Activated T-cell treated with anti-CD3 and anti-CD28 coated beads, Interleukin-2, amount 50 U/mL, for 24 hours (primary cell): ENCODE results near the gene ASB16.
A peak's percentile ranks its signal among the peaks of the same experiment; 100 is the strongest.
"Not testable (repeated sequence)": the region's sequence is repeated elsewhere in the genome, so short reads cannot be mapped to it uniquely, and the experiment has no call there.

Experiments used
- DNase-seq: peaks from one replicate; pipeline ENCODE4 v3.0.0-alpha.2; 2020
- H3K27ac Mint-ChIP-seq: 2 replicates; pipeline ENCODE4 v1.8.0; 2020; ENCODE audit warnings: mild to moderate bottlenecking, mixed read lengths
- H3K27me3 Mint-ChIP-seq: 2 replicates; pipeline ENCODE4 v1.8.0; 2020; ENCODE audit warnings: mixed read lengths
- H3K36me3 Mint-ChIP-seq: 2 replicates; pipeline ENCODE4 v1.8.0; 2020; ENCODE audit warnings: low read depth, mixed read lengths
- H3K4me1 Mint-ChIP-seq: 2 replicates; pipeline ENCODE4 v1.8.0; 2020; ENCODE audit warnings: low read depth, mixed read lengths
- H3K4me3 Mint-ChIP-seq: 2 replicates; pipeline ENCODE4 v1.8.0; 2020; ENCODE audit warnings: mild to moderate bottlenecking, moderate library complexity, mixed read lengths
- H3K9me3 Mint-ChIP-seq: 2 replicates; pipeline ENCODE4 v1.8.0; 2020; ENCODE audit warnings: mixed read lengths

Gene ASB16

GRCh38 chr17:44170499-44171201 is at the start of gene ASB16:
Gene ASB16 (plus strand): TSS chr17:44170704. CDS start chr17:44170790, 86 bp downstream.
- Mint-ChIP-seq H3K27me3 (no peaks in the 10 kb centered on the region), H3K4me1 (peaks cover 8% of the 10 kb centered on the region), H3K27ac (no peak within 1 kb of the TSS), H3K36me3 (peaks cover 6% of the 10 kb centered on the region), H3K9me3 (no peaks in the 10 kb centered on the region), H3K4me3 (no peak within 1 kb of the TSS)
- no peak for DNase-seq

DNA sequence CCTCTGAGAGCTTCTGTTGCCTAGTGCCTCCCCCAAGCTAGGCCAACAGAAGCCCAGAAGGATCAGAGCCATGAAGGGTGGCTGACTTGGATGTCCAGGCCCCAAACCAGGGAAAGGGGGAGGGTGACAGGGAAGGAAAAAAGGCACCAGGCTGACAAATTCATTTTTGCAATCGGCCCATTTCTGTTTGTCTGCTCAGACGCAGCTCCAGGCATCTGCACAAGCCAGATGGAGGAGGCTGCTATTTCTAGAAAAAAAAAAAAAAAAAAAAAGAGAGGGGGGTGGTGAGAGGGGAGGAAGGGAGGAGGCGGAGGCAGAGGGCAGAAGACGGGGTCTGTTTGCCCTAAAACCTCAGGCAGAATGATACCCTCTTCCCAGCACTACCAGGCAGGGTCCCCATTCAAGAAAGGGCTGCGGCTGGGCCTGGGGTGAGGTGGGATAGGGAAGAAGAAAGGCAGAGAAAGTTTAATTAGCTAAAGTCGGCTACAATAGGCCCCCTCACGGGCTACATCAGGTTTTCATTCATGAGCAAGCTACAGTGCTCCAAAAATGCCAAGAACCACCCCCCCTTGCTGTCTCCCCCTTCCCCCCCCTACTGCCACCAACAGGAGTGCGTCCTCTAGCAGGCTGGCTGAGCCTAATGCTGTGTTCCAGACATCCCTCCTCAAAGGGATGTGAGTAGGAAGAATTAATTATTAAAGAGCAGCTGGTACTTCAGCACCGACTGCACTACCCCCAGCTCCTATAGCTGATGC is 49.5 kb upstream of the ASB16 start:
- no peak for DNase-seq
- Mint-ChIP-seq H3K4me3 (no peak overlapping the region), H3K27ac (no peak overlapping the region), H3K9me3 (no peaks in the 10 kb centered on the region), H3K4me1 (peaks cover 35% of the 10 kb centered on the region), H3K36me3 (peaks cover 7% of the 10 kb centered on the region), H3K27me3 (no peaks in the 10 kb centered on the region)

DNA sequence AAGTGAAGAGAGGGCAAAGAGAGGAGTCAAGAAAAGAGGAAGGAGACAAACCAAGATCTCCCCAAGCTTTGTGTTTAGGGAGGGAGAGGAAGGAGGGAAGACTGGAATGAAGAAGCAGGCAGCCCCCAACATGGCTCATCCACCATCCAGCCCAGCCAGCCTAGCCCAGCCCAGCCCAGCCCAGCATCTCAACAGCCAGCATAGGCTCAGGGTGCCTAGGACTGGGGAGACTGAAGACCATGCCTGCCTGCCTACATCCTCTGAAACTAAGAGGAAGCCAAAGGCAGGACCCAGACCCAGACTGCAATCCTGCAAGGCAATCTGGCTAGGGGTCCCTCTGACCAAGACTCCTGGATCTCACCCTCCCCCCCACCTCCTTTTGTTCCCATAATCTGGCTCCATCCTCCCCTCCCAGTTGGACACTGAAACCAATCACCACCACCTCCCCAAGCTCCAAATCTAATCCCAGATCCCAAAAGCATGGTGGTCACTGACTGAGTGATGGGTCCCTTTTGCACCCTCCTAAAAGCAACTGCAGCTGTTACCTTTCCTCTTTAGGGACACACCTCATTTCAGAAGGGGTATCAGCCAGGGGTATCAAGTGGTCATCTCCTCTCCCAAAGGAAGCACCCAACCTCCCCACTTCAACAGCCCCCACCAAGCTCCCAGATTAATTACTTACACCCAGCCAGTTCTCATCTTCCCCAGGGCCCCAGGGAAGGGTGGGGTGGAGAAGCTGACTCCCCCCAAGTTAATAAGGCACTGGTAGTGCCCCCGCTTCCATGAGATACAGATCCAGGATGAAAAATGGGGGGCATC is 48.3 kb upstream of the ASB16 start:
- no peaks in the 10 kb centered on the region for H3K9me3 Mint-ChIP-seq
- H3K36me3 Mint-ChIP-seq = peaks cover 5% of the 10 kb centered on the region
- H3K27me3 Mint-ChIP-seq = no peaks in the 10 kb centered on the region
- peaks cover 35% of the 10 kb centered on the region for H3K4me1 Mint-ChIP-seq
- DNase-seq = no peak
- H3K27ac Mint-ChIP-seq = peak overlapping the region; percentile 73
- peak overlapping the region; percentile 84 for H3K4me3 Mint-ChIP-seq

GRCh38 chr17:44122816-44123355 is 47.6 kb upstream of the ASB16 start:
- Mint-ChIP-seq H3K4me1 (peaks cover 35% of the 10 kb centered on the region), H3K4me3 (peak overlapping the region; percentile 84), H3K9me3 (no peaks in the 10 kb centered on the region), H3K36me3 (peaks cover 5% of the 10 kb centered on the region), H3K27ac (peak overlapping the region; percentile 73), H3K27me3 (no peaks in the 10 kb centered on the region)
- no peak for DNase-seq

DNA sequence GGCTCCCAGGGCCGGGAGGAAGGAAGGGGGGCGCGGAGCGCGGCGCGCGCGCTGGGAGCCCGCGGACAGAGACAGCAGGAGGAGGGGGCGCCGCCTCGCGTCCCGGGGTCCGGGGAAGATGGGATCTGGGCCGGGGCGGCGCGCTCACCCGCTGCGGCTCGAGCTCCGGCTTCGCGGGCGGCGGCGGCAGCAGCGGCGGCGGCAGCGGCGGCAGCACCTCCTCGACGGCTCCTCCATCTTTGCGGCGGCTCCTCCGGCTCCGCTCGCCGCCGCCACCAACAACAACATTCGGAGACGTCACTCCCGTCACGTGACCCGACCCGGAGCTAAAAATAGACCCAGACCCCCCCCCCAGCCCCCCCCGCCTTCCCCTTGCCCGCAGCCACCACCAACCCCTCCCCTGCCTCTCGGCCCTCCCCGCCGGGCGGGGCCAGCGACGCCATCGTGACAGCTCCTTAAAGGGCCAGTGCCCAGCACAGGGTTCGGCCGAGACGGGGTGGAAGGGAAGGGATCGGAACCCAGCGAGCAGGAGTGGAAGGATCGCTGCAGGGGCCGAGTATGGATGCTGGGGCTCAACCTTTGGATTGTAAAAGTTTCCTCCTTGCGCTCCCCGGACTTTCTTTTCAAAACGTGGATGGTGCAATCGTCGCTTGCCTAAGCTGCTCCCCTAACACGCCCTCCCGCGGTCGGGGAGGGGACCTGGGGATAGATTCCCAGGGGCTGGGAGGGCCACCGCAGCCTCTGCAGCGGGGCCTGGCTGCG is 47.0 kb upstream of the ASB16 start, which contains the start of gene HDAC5:
HDAC5 (minus strand) TSS at position 286 of the 762 bp plus-strand sequence. CDS start 6,126 bp downstream, outside the sequence.
- H3K27me3 Mint-ChIP-seq = no peaks in the 10 kb centered on the region
- DNase-seq = peak; percentile 99
- peak within 1 kb of the TSS; percentile 91 for H3K4me3 Mint-ChIP-seq
- H3K4me1 Mint-ChIP-seq = peaks cover 35% of the 10 kb centered on the region
- no peaks in the 10 kb centered on the region for H3K9me3 Mint-ChIP-seq
- H3K36me3 Mint-ChIP-seq = peaks cover 5% of the 10 kb centered on the region
- peak within 1 kb of the TSS; percentile 99 for H3K27ac Mint-ChIP-seq

DNA sequence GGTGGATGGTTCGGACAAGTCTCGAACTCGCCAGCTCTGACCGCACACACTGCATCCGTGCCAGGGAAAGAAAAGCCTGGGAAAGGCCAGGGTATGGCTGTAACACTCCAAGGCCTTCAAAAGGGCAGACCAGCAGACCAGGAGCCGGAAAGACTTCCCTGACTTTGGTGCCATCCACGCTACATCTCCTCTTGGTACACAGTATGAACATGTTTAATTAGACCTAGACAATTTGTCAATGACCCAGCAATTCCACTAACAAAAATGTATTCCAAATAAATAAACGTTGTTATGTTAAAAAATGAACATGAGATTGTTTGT is 46.4 kb upstream of the ASB16 start:
- peaks cover 33% of the 10 kb centered on the region for H3K4me1 Mint-ChIP-seq
- peak overlapping the region; percentile 99 for H3K27ac Mint-ChIP-seq
- peak overlapping the region; percentile 91 for H3K4me3 Mint-ChIP-seq
- DNase-seq = no peak
- no peaks in the 10 kb centered on the region for H3K9me3 Mint-ChIP-seq
- peaks cover 5% of the 10 kb centered on the region for H3K36me3 Mint-ChIP-seq
- H3K27me3 Mint-ChIP-seq = no peaks in the 10 kb centered on the region

GRCh38 chr17:44128383-44128782 is 42.1 kb upstream of the ASB16 start:
- Mint-ChIP-seq H3K27ac (no peak overlapping the region), H3K9me3 (no peaks in the 10 kb centered on the region), H3K27me3 (no peaks in the 10 kb centered on the region), H3K36me3 (peaks cover 2% of the 10 kb centered on the region), H3K4me3 (no peak overlapping the region), H3K4me1 (peaks cover 9% of the 10 kb centered on the region)
- no peak for DNase-seq

GRCh38 chr17:44130693-44131349 is 39.7 kb upstream of the ASB16 start:
- no peak overlapping the region for H3K4me3 Mint-ChIP-seq
- no peaks in the 10 kb centered on the region for H3K36me3 Mint-ChIP-seq
- H3K9me3 Mint-ChIP-seq = no peaks in the 10 kb centered on the region
- DNase-seq = no peak
- no peaks in the 10 kb centered on the region for H3K27me3 Mint-ChIP-seq
- peaks cover 3% of the 10 kb centered on the region for H3K4me1 Mint-ChIP-seq
- no peak overlapping the region for H3K27ac Mint-ChIP-seq

DNA sequence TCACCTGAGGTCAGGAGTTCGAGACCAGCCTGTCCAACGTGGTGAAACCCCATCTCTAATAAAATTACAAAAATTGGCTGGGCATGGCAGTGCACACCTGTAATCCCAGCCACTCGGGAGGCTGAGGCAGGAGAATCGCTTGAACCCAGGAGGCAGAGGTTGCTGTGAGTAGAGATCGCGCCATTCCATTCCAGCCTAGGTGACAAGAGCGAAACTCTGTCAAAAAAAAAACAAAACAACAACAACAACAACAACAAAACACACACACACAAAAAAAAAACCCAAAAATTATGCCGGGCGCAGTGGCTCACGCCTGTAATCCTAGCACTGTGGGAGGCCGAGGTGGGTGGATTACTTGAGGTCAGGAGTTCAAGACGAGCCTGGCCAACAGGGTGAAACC is 39.1 kb upstream of the ASB16 start:
- not testable (repeated sequence) for H3K36me3 Mint-ChIP-seq, H3K4me3 Mint-ChIP-seq, H3K9me3 Mint-ChIP-seq, H3K27me3 Mint-ChIP-seq, DNase-seq, H3K4me1 Mint-ChIP-seq, H3K27ac Mint-ChIP-seq

GRCh38 chr17:44132275-44132821 is 38.2 kb upstream of the ASB16 start:
- H3K4me3 Mint-ChIP-seq = no peak overlapping the region
- H3K27me3 Mint-ChIP-seq = no peaks in the 10 kb centered on the region
- H3K36me3 Mint-ChIP-seq = no peaks in the 10 kb centered on the region
- no peak for DNase-seq
- no peaks in the 10 kb centered on the region for H3K9me3 Mint-ChIP-seq
- H3K4me1 Mint-ChIP-seq = peaks cover 4% of the 10 kb centered on the region
- H3K27ac Mint-ChIP-seq = peak overlapping the region; percentile 3

- no peak overlapping the region for H3K27ac Mint-ChIP-seq
- DNase-seq = no peak
- H3K4me1 Mint-ChIP-seq = peaks cover 20% of the 10 kb centered on the region
- H3K4me3 Mint-ChIP-seq = no peak overlapping the region
- H3K36me3 Mint-ChIP-seq = no peaks in the 10 kb centered on the region
- H3K9me3 Mint-ChIP-seq = no peaks in the 10 kb centered on the region
- no peaks in the 10 kb centered on the region for H3K27me3 Mint-ChIP-seq
Measured at GRCh38 chr17:44133918-44134476, 36.5 kb upstream of the ASB16 start.

DNA sequence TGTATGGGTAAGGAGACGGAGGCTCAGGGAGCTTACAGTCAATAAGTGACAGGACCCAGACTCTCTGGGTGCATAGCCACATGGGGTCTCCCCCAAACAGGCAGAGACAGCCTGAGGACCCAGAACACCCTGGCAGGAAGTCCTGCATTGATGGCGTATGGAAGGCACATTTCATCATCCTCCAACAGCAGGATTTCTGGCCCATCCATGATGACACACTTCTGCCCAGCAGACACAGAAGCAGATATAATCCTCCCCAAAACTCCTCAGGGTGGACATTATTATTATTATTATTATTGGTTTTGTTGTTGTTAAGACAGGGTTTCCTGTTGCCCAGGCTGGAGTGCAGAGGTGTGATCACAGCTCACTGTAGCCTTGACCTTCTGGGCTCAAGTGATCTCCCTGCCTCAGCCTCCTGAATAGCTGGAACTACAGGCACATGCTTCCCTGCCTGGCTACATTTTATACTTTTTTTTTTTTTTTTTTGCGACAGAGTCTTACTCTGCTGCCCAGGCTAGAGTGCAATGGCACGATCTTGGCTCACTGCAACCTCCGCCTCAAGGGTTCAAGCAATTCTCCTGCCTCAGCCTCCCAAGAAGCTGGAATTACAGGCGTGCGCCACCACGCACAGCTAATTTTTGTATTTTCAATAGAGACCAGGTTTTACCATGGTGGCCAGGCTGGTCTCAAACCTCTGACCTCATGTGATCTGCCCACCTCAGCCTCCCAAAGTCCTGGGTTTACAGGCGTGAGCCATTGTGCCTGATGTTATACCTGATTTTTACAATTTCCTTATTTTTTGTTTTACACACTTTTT is 35.5 kb upstream of the ASB16 start:
- Mint-ChIP-seq H3K9me3 (no peaks in the 10 kb centered on the region), H3K4me3 (no peak overlapping the region), H3K27ac (no peak overlapping the region), H3K36me3 (no peaks in the 10 kb centered on the region), H3K27me3 (no peaks in the 10 kb centered on the region), H3K4me1 (peaks cover 21% of the 10 kb centered on the region)
- DNase-seq = no peak
